SK-N-SH treated with all-trans-retinoic acid at 6 μM for 48 hours (cell line): ENCODE results near the gene PPP1R1B.

Experiments
- BACH2 ChIP-seq: fragments of 250-450 bp; sonication (Bioruptor Pico); IDR thresholded peaks from 2 replicates; pipeline ENCODE4 v1.9.0; 2021; ENCODE audit warnings: mild to moderate bottlenecking, borderline replicate concordance
- ESRRG ChIP-seq: fragments of 250-450 bp; sonication (Bioruptor Pico); IDR thresholded peaks from 2 replicates; pipeline ENCODE4 v1.6.1; 2021; ENCODE audit warnings: mild to moderate bottlenecking
- GLIS3 ChIP-seq: fragments of 250-450 bp; sonication (Bioruptor Pico); IDR thresholded peaks from 2 replicates; pipeline ENCODE4 v1.5.0; 2020; ENCODE audit warnings: mild to moderate bottlenecking, moderate library complexity
- OSR1 ChIP-seq: fragments of 250-450 bp; sonication (Bioruptor Pico); IDR thresholded peaks from 2 replicates; pipeline ENCODE4 v1.8.0; 2022; ENCODE audit warnings: moderate library complexity, mild to moderate bottlenecking, inconsistent platforms
- PATZ1 ChIP-seq: fragments of 250-450 bp; sonication (Bioruptor Pico); IDR thresholded peaks from 2 replicates; pipeline ENCODE4 v1.8.0; 2020; ENCODE audit warnings: mild to moderate bottlenecking, moderate library complexity, borderline replicate concordance
- POU6F1 ChIP-seq: fragments of 250-450 bp; sonication (Bioruptor Pico); IDR thresholded peaks from 2 replicates; pipeline ENCODE4 v1.8.0; 2021; ENCODE audit warnings: low read depth, mild to moderate bottlenecking, moderate library complexity, borderline replicate concordance
- PPARA ChIP-seq: fragments of 250-450 bp; sonication (Bioruptor Pico); IDR thresholded peaks from 2 replicates; pipeline ENCODE4 v1.5.0; 2020; ENCODE audit warnings: mild to moderate bottlenecking, borderline replicate concordance
- RARB ChIP-seq: fragments of 250-450 bp; sonication (Bioruptor Pico); IDR thresholded peaks from 2 replicates; pipeline ENCODE4 v1.8.0; 2021; ENCODE audit warnings: mild to moderate bottlenecking, moderate library complexity
- SNAI2 ChIP-seq: fragments of 250-450 bp; sonication (Bioruptor Pico); IDR thresholded peaks from 2 replicates; pipeline ENCODE4 v1.5.0; 2020; ENCODE audit warnings: mild to moderate bottlenecking, moderate library complexity
- ZC3H10 ChIP-seq: fragments of 250-450 bp; sonication (Bioruptor Pico); IDR thresholded peaks from 2 replicates; pipeline ENCODE4 v1.5.1; 2021; ENCODE audit warnings: mild to moderate bottlenecking, moderate library complexity
- ZFP3 ChIP-seq: fragments of 250-450 bp; sonication (Bioruptor Pico); IDR thresholded peaks from 2 replicates; pipeline ENCODE4 v1.5.0; 2020; ENCODE audit warnings: mild to moderate bottlenecking, moderate library complexity
- ZFP30 ChIP-seq: fragments of 450-650 bp; formaldehyde crosslinking; IDR thresholded peaks from 2 replicates; pipeline ENCODE4 v1.5.0; 2022; ENCODE audit warnings: mild to moderate bottlenecking, moderate library complexity
- ZNF70 ChIP-seq: fragments of 450-650 bp; formaldehyde crosslinking; IDR thresholded peaks from 2 replicates; pipeline ENCODE4 v1.5.0; 2020; ENCODE audit warnings: mild to moderate bottlenecking, moderate library complexity
- TF ChIP-seq, protein P1 (sequence below): fragments of 250-450 bp; sonication (Bioruptor Pico); IDR thresholded peaks from 2 replicates; pipeline ENCODE4 v1.5.1; 2020; ENCODE audit warnings: low read depth, mild to moderate bottlenecking, moderate library complexity

DNA sequence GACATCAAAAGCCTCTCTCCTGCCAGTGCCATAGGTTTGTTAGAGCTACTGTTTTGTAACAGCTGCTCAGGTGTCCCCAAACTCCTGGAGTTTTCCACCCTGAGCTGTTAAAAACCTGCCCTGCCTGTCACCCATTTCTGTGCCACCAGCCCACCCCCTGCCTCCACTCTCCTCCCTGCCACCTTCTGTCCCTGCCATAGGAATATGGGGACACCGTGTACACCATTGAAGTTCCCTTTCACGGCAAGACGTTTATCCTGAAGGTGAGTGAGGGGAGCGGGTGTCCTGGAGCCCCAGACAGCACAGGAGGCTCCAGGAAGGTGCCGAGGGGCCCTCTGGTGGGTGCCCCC is 33.2 kb downstream of the PPP1R1B start:
- TF ChIP-seq BACH2 (CRISPR knock-in tag) (no peak), POU6F1 (CRISPR knock-in tag) (no peak), ZC3H10 (CRISPR knock-in tag) (no peak), RARB (CRISPR knock-in tag) (no peak), ZNF70 (CRISPR knock-in tag) (no peak), ZFP3 (no peak), OSR1 (CRISPR knock-in tag) (no peak), GLIS3 (no peak), ESRRG (no peak), PPARA (no peak), ZFP30 (CRISPR knock-in tag) (no peak), SNAI2 (CRISPR knock-in tag) (no peak), PATZ1 (CRISPR knock-in tag) (no peak)
- TF ChIP-seq, protein P1, sequence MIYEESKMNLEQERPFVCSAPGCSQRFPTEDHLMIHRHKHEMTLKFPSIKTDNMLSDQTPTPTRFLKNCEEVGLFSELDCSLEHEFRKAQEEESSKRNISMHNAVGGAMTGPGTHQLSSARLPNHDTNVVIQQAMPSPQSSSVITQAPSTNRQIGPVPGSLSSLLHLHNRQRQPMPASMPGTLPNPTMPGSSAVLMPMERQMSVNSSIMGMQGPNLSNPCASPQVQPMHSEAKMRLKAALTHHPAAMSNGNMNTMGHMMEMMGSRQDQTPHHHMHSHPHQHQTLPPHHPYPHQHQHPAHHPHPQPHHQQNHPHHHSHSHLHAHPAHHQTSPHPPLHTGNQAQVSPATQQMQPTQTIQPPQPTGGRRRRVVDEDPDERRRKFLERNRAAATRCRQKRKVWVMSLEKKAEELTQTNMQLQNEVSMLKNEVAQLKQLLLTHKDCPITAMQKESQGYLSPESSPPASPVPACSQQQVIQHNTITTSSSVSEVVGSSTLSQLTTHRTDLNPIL (CRISPR knock-in tag) = no peak
